HL-60/S4 (cell line): ENCODE results near the gene NAXE.
"Not testable (repeated sequence)": the region's sequence is repeated elsewhere in the genome, so short reads cannot be mapped to it uniquely, and the experiment has no call there.

ENCODE experiments used
- in situ Hi-C: fragments of 300-500 bp; cut with MboI; formaldehyde crosslinking; loops from 2 replicates; pipeline ENCODE4 v1.14.3; 2022; ENCODE audit warnings: low sequenced_read_pairs

NAXE gene

GRCh38 chr1:156566436-156566835, 25.1 kb upstream of the NAXE start:
- in situ Hi-C loops, result no loop called here

- in situ Hi-C loops, result no loop called here
Measured at GRCh38 chr1:156571261-156571852, 20.2 kb upstream of the NAXE start.

- in situ Hi-C loops, result no loop called here
Measured at GRCh38 chr1:156571919-156572662, 19.5 kb upstream of the NAXE start, which contains the start of gene IQGAP3. Gene IQGAP3 (minus strand): TSS chr1:156572565. CDS start chr1:156572529, 36 bp downstream.

- in situ Hi-C loops, result no loop called here
Measured at GRCh38 chr1:156572663-156573018, 18.9 kb upstream of the NAXE start.

- in situ Hi-C loops, result no loop called here
Measured at GRCh38 chr1:156574039-156574633, 17.4 kb upstream of the NAXE start.

- in situ Hi-C loops, result no loop called here
Measured at GRCh38 chr1:156577550-156577949, 14.0 kb upstream of the NAXE start.

- in situ Hi-C loops, result no loop called here
Measured at GRCh38 chr1:156578055-156578454, 13.5 kb upstream of the NAXE start.

GRCh38 chr1:156579472-156579871, 12.1 kb upstream of the NAXE start, which contains the start of gene TTC24:
Gene TTC24 (plus strand): TSS chr1:156579723. CDS start chr1:156581365, 1,642 bp downstream.
- in situ Hi-C loops, result no loop called here

- in situ Hi-C loops, result no loop called here
Measured at GRCh38 chr1:156581661-156582387, 9.8 kb upstream of the NAXE start.

- in situ Hi-C loops, result no loop called here
Measured at GRCh38 chr1:156582388-156583017, 9.1 kb upstream of the NAXE start.

GRCh38 chr1:156583821-156584622, 7.6 kb upstream of the NAXE start:
- in situ Hi-C loops, result no loop called here

GRCh38 chr1:156584813-156585212, 6.8 kb upstream of the NAXE start:
- in situ Hi-C loops, result no loop called here

GRCh38 chr1:156586323-156586722, 5.3 kb upstream of the NAXE start:
- in situ Hi-C loops, result no loop called here

- in situ Hi-C loops, result no loop called here
Measured at GRCh38 chr1:156586892-156587477, 4.6 kb upstream of the NAXE start.

GRCh38 chr1:156587927-156588326, 3.6 kb upstream of the NAXE start:
- in situ Hi-C loops, result not testable (repeated sequence)

- in situ Hi-C loops, result no loop called here
Measured at GRCh38 chr1:156589546-156589945, 2.0 kb upstream of the NAXE start.

- in situ Hi-C loops, result no loop called here
Measured at GRCh38 chr1:156590326-156591180, 1.0 kb upstream of the NAXE start.

GRCh38 chr1:156591181-156591431, 470 bp upstream of the NAXE start:
- in situ Hi-C loops, result no loop called here
